ENCODE measurements around the gene ZCWPW2.

DNA sequence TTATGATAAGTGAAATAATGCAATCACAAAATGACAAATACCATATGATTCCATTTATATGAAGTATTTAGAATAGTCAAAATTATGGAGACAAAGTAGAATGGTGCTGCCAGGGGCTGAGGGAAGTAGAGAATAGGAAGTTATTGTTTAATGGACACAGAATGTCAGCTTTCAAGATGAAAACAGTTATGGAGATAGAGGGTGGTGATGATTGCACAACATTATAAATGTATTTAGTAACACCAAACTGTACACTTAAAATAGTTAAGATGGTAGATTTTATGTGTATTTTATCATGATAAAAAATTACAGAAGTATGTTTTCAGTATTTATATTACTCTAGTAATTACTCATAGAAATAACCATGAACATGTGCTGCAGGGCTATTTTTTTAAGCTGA lies 100.9 kb downstream of the ZCWPW2 start:
- TF ChIP-seq EZH2 (IDR thresholded peaks at IDR 0.05; ENCODE audit: insufficient read depth, poor library complexity, severe bottlenecking) (no peak), EZH2phosphoT487 (IDR thresholded peaks at IDR 0.05; ENCODE audit: insufficient read depth, low read depth) (no peak)
